Karpas-422 (cell line): ENCODE results near the gene CPS1. TPM values are rescaled to one million over a fixed set of nuclear protein-coding genes. Genes with fewer than 3 reads are reported as not detected.

Source experiments
- DNase-seq: peaks from one replicate; pipeline ENCODE4 v3.0.0-alpha.2; 2015
- H2AFZ ChIP-seq: fragments of 200-600 bp; sonication (generic); 2 replicates; pipeline ENCODE4 v1.6.1; 2014; ENCODE audit warnings: antibody characterized with exemption, low read length, mixed read lengths
- H3K27ac ChIP-seq: fragments of 200-600 bp; sonication (generic); 2 replicates; pipeline ENCODE4 v1.5.1; 2014; ENCODE audit warnings: mild to moderate bottlenecking, low read length, moderate library complexity
- H3K27me3 ChIP-seq: fragments of 200-600 bp; sonication (generic); 2 replicates; pipeline ENCODE4 v1.6.1; 2014; ENCODE audit warnings: low read length, mixed read lengths
- H3K36me3 ChIP-seq: fragments of 200-600 bp; sonication (generic); 2 replicates; pipeline ENCODE4 v1.6.1; 2014; ENCODE audit warnings: low read length, mixed read lengths; ENCODE audit not compliant: insufficient read depth
- H3K4me1 ChIP-seq: fragments of 200-600 bp; sonication (generic); 2 replicates; pipeline ENCODE4 v1.6.1; 2014; ENCODE audit warnings: mild to moderate bottlenecking, low read length, mixed read lengths
- H3K4me2 ChIP-seq: fragments of 200-600 bp; sonication (generic); 2 replicates; pipeline ENCODE4 v1.6.1; 2014; ENCODE audit warnings: low read length, low read depth, mild to moderate bottlenecking; ENCODE audit not compliant: poor library complexity, severe bottlenecking
- H3K4me3 ChIP-seq: fragments of 200-600 bp; sonication (generic); 2 replicates; pipeline ENCODE4 v1.5.1; 2014; ENCODE audit warnings: mild to moderate bottlenecking, antibody characterized with exemption, low read length, mixed read lengths
- H3K79me2 ChIP-seq: fragments of 200-600 bp; sonication (generic); 2 replicates; pipeline ENCODE4 v1.6.1; 2014; ENCODE audit warnings: mild to moderate bottlenecking, low read length, mixed read lengths
- H3K9ac ChIP-seq: fragments of 200-600 bp; sonication (generic); 2 replicates; pipeline ENCODE4 v1.6.0; 2014; ENCODE audit warnings: low read length
- H3K9me2 ChIP-seq: fragments of 200-600 bp; sonication (generic), shearing (Covaris generic); replicated peaks from 2 replicates; pipeline ENCODE4 v1.6.0; 2014; ENCODE audit warnings: mild to moderate bottlenecking, low read length, moderate library complexity; ENCODE audit not compliant: insufficient read depth
- H3K9me3 ChIP-seq: fragments of 300-700, 200-600 bp; sonication (generic); 2 replicates; pipeline ENCODE4 v1.6.1; 2014; ENCODE audit warnings: low read length, mixed read lengths
- H4K20me1 ChIP-seq: fragments of 200-600 bp; sonication (generic); 2 replicates; pipeline ENCODE4 v1.6.1; 2014; ENCODE audit warnings: mild to moderate bottlenecking, antibody characterized with exemption, low read length, low read depth; ENCODE audit not compliant: insufficient read depth
- total RNA-seq: library from RNA; depleted of rRNA; stranded (reverse); fragments of >200 nt; shearing (Covaris generic); gene quantifications from 2 replicates; pipeline ENCODE4 v1.2.3, GENCODE V29; 2014; ENCODE audit warnings: low replicate concordance

CPS1 gene
- total RNA-seq, 1 experiment from 2014 or later: 5.0 TPM

GRCh38 chr2:210623506-210623905 is 67.1 kb downstream of the CPS1 start:
- H3K9me2 ChIP-seq: no peaks in the 10 kb centered on the region
- H3K4me1 ChIP-seq: no peaks in the 10 kb centered on the region
- no peaks in the 10 kb centered on the region for H3K9me3 ChIP-seq
- H3K27ac ChIP-seq: no peak overlapping the region
- H3K79me2 ChIP-seq: no peaks in the 10 kb centered on the region
- no peaks in the 10 kb centered on the region for H3K36me3 ChIP-seq
- H3K4me3 ChIP-seq: no peak overlapping the region
- no peaks in the 10 kb centered on the region for H4K20me1 ChIP-seq
- H3K27me3 ChIP-seq: no peaks in the 10 kb centered on the region
- H2AFZ ChIP-seq: no peak overlapping the region
- no peak overlapping the region for H3K9ac ChIP-seq
- H3K4me2 ChIP-seq: no peak overlapping the region
- DNase-seq: no peak

GRCh38 chr2:210626849-210627248 is 70.5 kb downstream of the CPS1 start:
- H3K9ac ChIP-seq: no peak overlapping the region
- H4K20me1 ChIP-seq: no peaks in the 10 kb centered on the region
- no peaks in the 10 kb centered on the region for H3K36me3 ChIP-seq
- no peak overlapping the region for H3K4me3 ChIP-seq
- no peaks in the 10 kb centered on the region; the same call in 1 of the 2 replicates for H3K4me1 ChIP-seq
- H3K27ac ChIP-seq: no peak overlapping the region
- no peaks in the 10 kb centered on the region for H3K9me2 ChIP-seq
- H3K27me3 ChIP-seq: no peaks in the 10 kb centered on the region
- no peak overlapping the region for H3K4me2 ChIP-seq
- H3K9me3 ChIP-seq: no peaks in the 10 kb centered on the region
- no peak for DNase-seq
- H3K79me2 ChIP-seq: no peaks in the 10 kb centered on the region
- no peak overlapping the region for H2AFZ ChIP-seq

GRCh38 chr2:210630873-210631560 is 74.6 kb downstream of the CPS1 start:
- H3K79me2 ChIP-seq: no peaks in the 10 kb centered on the region
- DNase-seq: no peak
- no peak overlapping the region for H3K9ac ChIP-seq
- H3K9me2 ChIP-seq: no peaks in the 10 kb centered on the region
- H3K27ac ChIP-seq: no peak overlapping the region
- no peak overlapping the region for H3K4me2 ChIP-seq
- H3K9me3 ChIP-seq: no peaks in the 10 kb centered on the region
- no peaks in the 10 kb centered on the region; the same call in 1 of the 2 replicates for H3K4me1 ChIP-seq
- H3K4me3 ChIP-seq: no peak overlapping the region
- no peaks in the 10 kb centered on the region for H4K20me1 ChIP-seq
- no peak overlapping the region for H2AFZ ChIP-seq
- H3K27me3 ChIP-seq: no peaks in the 10 kb centered on the region
- H3K36me3 ChIP-seq: no peaks in the 10 kb centered on the region

- Histone ChIP-seq H3K9ac (no peak overlapping the region), H3K4me3 (no peak overlapping the region), H2AFZ (no peak overlapping the region), H4K20me1 (no peaks in the 10 kb centered on the region), H3K36me3 (no peaks in the 10 kb centered on the region), H3K9me2 (no peaks in the 10 kb centered on the region), H3K4me2 (no peak overlapping the region), H3K79me2 (no peaks in the 10 kb centered on the region), H3K27ac (no peak overlapping the region), H3K27me3 (no peaks in the 10 kb centered on the region), H3K4me1 (no peaks in the 10 kb centered on the region; the same call in 1 of the 2 replicates), H3K9me3 (no peaks in the 10 kb centered on the region)
- no peak for DNase-seq
Observed at GRCh38 chr2:210633699-210634098, 77.3 kb downstream of the CPS1 start.

DNA sequence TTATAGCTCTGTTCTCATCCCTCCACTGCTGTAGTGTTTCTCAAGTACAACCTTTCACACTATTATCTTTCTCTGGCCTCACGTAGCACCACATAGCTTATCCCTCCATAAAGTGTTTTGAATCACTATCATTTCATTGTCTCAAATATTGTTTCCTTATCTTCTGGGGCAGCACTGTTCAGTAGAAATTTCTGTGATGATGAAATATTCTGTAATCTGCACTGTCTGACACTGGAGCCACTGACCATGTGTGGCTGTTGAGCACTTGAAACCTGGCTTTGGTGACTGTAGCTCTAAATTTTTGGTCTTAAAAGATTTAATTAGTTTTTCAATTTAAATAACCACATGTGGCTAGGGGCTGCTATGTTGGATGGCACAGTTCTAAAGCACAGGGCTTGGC is 78.9 kb downstream of the CPS1 start:
- H3K27ac ChIP-seq: no peak overlapping the region
- H3K9ac ChIP-seq: no peak overlapping the region
- H4K20me1 ChIP-seq: no peaks in the 10 kb centered on the region
- H3K79me2 ChIP-seq: no peaks in the 10 kb centered on the region
- H3K36me3 ChIP-seq: no peaks in the 10 kb centered on the region
- H3K4me3 ChIP-seq: no peak overlapping the region
- no peak overlapping the region for H2AFZ ChIP-seq
- H3K4me1 ChIP-seq: no peaks in the 10 kb centered on the region; the same call in 1 of the 2 replicates
- H3K9me3 ChIP-seq: no peaks in the 10 kb centered on the region
- H3K27me3 ChIP-seq: no peaks in the 10 kb centered on the region
- DNase-seq: no peak
- no peak overlapping the region for H3K4me2 ChIP-seq
- H3K9me2 ChIP-seq: no peaks in the 10 kb centered on the region

GRCh38 chr2:210642333-210642732 is 85.9 kb downstream of the CPS1 start:
- Histone ChIP-seq H3K9ac (no peak overlapping the region), H3K4me1 (no peaks in the 10 kb centered on the region), H3K9me3 (no peaks in the 10 kb centered on the region), H3K9me2 (no peaks in the 10 kb centered on the region), H4K20me1 (no peaks in the 10 kb centered on the region), H3K27ac (no peak overlapping the region), H2AFZ (no peak overlapping the region), H3K79me2 (no peaks in the 10 kb centered on the region), H3K4me2 (no peak overlapping the region), H3K27me3 (no peaks in the 10 kb centered on the region), H3K4me3 (no peak overlapping the region), H3K36me3 (no peaks in the 10 kb centered on the region)
- no peak for DNase-seq

DNA sequence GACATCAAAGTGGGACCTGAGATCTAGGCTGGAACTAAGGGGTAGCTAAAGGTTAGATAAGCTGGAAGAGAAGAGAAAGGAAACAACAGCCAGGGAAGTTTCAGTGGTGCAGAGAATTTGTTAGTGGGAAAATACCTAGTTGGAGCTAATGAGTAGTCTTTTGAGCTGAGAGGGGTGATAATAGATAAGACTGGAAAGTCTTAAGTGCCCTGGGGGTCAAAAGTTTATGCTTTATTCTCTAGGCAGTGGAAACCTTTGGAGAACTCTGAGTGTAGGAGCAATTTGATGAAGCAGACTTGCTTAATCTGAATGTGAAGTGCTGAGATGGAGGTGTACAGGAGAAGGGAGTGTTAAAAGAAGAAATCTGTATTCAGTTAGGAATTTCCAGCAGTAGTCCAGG is 90.8 kb downstream of the CPS1 start:
- Histone ChIP-seq H3K9me3 (no peaks in the 10 kb centered on the region), H4K20me1 (no peaks in the 10 kb centered on the region), H2AFZ (no peak overlapping the region), H3K79me2 (no peaks in the 10 kb centered on the region), H3K9me2 (no peaks in the 10 kb centered on the region), H3K27me3 (no peaks in the 10 kb centered on the region), H3K4me2 (no peak overlapping the region), H3K36me3 (no peaks in the 10 kb centered on the region), H3K27ac (no peak overlapping the region), H3K4me1 (no peaks in the 10 kb centered on the region), H3K4me3 (no peak overlapping the region), H3K9ac (no peak overlapping the region)
- DNase-seq: no peak

- no peak overlapping the region for H3K9ac ChIP-seq
- H3K36me3 ChIP-seq: no peaks in the 10 kb centered on the region
- no peaks in the 10 kb centered on the region for H3K79me2 ChIP-seq
- H3K9me3 ChIP-seq: no peaks in the 10 kb centered on the region
- no peaks in the 10 kb centered on the region for H4K20me1 ChIP-seq
- H3K4me1 ChIP-seq: no peaks in the 10 kb centered on the region
- H3K27ac ChIP-seq: no peak overlapping the region
- H3K27me3 ChIP-seq: no peaks in the 10 kb centered on the region
- H3K4me3 ChIP-seq: no peak overlapping the region
- DNase-seq: no peak
- H3K4me2 ChIP-seq: no peak overlapping the region
- no peaks in the 10 kb centered on the region for H3K9me2 ChIP-seq
- H2AFZ ChIP-seq: no peak overlapping the region
Observed at GRCh38 chr2:210654091-210654490, 97.7 kb downstream of the CPS1 start.
